GM18507 (cell line): ENCODE measurements around the gene MED8.

Experiments used
- DNase-seq: peaks from one replicate; pipeline ENCODE4 v3.0.0; 2011; ENCODE audit warnings: low read depth; ENCODE audit not compliant: insufficient read length; ENCODE audit errors: extremely low spot score
- FAIRE-seq: peaks from 2 replicates; lab custom pipeline; 2011; peaks lifted over from hg19 to GRCh38; lab: Jason Lieb, UNC

MED8 gene

DNA sequence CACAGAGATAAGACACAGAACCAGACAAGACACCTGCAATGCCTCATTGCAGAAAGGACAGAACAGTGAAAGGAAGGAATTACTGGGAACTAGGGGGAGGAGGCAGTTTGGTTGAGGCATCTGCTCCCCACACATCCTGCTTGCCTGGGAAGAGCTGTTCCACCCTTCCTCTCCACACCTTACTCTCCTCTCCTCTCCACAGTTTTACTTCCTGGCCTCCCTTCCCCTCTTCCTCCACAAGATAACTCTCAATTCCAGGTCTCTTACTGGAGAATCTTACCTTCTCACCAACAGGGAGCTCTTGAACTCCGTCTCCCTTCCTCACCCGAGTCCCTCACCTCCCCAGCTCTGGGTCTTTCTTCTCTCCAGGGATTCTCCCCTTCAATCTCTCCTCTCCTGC is 23.9 kb downstream of the MED8 start:
- FAIRE-seq (no peak), DNase-seq (no peak)

DNA sequence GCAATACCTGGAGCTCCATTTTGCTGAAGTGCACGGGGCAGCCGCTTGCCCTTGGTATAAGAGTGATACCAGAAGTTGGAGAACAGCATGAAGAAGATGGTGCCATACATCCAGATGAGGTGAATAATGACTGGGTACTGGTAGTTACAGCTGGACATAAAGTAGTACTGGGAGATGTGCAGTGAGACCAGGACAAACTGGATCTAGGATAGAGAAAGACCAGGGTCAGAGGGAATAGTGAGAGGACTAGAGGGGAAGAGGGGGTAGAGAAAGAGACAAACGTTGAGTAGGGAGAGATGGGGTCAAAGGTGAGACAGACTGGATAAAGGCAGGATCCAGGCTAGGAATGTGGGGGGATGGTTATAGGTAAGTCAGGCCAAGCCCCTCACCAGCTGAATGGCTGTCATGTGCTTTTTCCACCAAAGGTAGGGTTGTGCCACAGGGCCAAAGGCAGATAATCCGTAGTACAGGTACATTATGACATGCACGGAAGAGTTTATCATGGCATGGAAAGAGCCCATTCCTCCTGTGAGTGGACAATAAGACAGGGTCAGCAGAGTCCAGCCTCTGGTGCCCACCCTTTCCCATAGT is 25.6 kb downstream of the MED8 start:
- DNase-seq: no peak
- no peak for FAIRE-seq

DNA sequence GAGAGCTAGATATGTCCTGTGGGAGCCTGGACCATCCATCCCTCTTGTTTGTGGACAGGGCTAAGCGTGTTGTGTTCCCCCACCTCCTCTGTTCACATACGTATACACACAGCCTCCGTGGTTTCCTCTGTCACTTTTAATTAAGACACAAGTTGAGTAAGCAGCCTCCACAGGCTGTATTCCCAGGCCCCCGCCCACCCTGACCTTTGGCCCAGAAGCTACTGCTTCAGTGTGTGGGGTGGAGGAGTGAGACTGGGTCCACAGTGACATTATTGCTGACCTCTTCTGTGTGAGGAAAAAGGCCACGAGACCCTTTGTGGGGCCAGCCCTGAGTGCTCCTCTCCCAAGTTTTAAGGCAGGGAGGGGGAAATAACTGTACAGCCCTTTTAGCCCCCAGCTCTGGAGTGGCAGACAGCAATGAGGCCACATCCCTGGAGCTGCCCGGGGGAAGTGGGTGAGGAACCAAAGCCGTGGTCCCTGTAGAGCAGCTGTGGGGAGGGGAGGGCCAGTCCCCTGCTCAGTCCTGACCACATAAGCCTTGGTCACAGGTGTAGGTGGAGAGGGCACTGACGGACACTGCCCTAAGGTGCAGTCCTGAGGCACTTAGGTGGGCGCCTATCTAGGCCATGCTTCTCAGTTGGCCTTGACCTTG is 26.2 kb downstream of the MED8 start:
- DNase-seq: no peak
- FAIRE-seq: no peak

DNA sequence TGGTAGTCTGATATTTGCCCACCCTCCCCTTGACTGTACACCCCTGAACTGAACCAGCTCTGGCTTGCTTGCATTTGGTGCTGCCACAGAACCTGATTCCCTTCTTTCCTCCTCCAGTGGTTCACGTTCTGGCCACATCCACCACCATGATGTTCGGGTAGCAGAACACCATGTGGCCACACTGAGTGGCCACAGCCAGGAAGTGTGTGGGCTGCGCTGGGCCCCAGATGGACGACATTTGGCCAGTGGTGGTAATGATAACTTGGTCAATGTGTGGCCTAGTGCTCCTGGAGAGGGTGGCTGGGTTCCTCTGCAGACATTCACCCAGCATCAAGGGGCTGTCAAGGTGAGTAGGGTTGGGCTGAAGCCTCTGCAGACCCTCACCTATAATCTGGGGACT is 29.0 kb downstream of the MED8 start:
- FAIRE-seq: no peak

DNA sequence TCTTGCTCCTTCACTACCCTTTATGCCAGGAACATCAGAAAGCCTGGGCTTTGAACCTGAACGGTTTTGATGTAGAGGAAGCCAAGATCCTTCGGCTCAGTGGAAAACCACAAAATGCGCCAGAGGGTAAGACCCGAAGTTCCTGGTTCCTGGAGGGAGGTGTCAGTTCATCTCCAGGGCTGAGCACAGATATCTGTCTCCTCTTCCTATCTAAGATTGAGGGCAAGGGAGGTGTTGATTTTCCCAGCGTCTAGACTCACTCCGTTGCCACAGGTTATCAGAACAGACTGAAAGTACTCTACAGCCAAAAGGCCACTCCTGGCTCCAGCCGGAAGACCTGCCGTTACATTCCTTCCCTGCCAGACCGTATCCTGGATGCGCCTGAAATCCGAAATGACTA is 29.9 kb downstream of the MED8 start:
- DNase-seq (no peak), FAIRE-seq (no peak)

More for the DNA sequence above, 29.0 kb downstream of the MED8 start:
- DNase-seq: no peak

DNA sequence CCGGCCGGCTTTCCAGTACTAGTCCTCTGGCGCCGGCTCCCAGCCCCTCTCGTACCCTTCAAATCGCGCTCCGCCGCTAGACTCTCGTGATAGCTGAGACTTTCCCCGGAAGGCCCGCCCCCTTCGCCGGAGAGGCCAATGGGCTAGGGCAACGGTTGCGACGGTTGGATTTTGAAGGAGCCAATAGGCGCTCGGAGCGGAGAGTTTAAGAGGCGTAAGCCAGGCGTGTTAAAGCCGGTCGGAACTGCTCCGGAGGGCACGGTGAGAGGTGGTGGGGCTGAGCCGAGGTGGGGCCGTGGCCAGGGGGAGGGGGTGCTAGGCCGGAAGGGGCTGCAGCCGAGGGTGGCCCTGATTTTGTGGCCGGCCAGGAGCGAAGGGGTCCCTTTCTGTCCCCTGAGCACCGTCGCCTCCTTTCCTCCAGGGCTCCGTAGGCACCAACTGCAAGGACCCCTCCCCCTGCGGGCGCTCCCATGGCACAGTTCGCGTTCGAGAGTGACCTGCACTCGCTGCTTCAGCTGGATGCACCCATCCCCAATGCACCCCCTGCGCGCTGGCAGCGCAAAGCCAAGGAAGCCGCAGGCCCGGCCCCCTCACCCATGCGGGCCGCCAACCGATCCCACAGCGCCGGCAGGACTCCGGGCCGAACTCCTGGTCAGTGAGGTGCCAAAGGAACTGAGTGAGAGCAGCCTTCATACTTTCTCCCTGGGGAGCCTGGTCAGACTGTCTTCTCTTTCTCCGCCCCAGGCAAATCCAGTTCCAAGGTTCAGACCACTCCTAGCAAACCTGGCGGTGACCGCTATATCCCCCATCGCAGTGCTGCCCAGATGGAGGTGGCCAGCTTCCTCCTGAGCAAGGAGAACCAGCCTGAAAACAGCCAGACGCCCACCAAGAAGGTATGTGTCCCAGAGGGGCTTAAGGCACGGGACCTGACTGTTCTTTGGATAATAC is 30.6 kb downstream of the MED8 start, which contains the start of gene CDC20:
Gene CDC20 (plus strand): TSS at position 236 of the 948 bp plus-strand sequence. CDS start 235 bp downstream, at position 471.
- FAIRE-seq (peak; percentile 94), DNase-seq (peak; percentile 87)

DNA sequence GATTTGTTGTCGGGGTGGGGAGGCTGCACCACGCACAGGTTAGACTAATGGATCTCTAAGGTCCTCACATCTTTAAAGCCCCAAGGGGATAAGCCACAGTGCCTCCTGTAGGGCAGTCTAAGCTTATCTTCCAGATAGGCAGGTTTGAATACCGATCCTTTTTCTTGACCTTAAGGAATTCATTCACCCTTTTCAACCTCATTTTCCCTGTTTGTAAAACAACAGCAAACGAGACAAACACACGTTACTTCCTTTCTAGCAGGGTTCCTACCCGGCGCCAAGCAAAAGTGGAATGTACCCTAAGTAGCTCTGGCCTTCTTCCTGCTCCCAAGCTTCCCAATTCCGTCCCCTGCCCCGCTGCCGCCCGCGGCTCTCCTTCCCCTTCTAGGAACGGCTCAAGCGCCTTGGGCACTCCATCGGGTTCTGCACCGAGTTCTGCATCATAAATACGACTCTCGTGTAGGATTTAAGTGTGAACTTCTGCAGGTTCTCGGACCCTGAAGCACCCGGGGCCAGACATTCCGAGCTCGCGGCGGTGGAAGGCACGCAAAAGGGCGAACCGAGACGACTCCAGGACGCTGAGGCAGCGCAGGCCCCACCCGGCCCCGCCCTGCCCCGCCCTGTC is 31.4 kb downstream of the MED8 start:
- no peak for DNase-seq
- peak; percentile 60 for FAIRE-seq

DNA sequence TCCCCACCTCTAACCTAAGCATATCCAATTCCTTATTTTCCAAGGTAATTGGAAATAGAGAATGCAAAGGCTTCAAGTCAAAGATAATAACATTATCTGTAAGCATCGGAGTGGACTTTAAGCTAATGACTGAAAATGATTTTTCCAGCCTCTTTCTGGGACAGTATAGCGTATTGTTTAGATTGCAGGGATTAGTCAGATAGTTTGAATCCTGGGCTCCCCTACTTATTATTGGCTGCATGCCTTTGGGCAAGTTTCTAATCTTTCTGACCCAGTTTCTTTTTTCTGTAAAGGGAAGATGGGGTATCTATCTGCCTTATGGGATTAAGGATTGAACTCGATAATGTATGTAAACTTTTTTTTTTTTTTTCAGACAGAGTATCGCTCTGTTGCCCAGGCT is 32.3 kb downstream of the MED8 start:
- FAIRE-seq (no peak), DNase-seq (no peak)

DNA sequence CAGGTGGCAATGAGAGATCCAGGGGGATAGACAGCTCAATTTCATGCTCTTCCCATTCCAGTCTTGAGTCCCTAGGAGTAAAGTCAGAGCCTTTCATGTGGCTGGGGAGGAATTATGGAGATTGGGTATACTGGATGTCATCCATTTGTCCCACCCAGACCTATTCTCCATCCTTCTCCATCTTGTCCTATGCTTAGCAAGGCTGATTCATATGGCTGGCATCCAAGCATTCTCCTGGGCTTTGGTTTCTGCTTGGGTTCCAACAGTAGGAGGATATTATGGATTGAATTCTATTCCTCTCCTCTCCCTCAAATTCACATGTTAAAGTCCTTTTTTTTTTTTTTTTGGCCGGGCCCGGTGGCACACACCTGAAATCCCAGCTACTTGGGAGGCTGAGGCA is 34.7 kb downstream of the MED8 start:
- DNase-seq: no peak
- no peak for FAIRE-seq

DNA sequence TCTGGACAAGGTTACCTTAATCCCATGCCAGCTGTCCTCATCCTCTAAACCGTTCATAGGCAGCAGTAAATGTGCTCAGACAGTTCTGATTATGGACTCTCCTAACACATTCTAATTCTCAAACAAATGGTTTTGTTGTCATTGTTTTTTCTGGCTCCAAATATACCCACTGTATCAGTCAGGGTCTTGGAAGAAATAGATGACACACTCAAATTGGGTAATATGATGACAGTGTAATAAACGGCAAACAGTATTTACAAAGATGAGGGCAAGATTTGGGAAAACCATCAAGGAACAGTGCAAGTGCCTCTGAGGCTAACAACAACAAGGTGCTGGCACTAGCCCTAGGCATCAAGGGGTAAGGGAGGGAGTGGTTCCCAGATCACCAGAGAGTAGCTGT is 35.1 kb downstream of the MED8 start:
- FAIRE-seq (no peak), DNase-seq (no peak)

DNA sequence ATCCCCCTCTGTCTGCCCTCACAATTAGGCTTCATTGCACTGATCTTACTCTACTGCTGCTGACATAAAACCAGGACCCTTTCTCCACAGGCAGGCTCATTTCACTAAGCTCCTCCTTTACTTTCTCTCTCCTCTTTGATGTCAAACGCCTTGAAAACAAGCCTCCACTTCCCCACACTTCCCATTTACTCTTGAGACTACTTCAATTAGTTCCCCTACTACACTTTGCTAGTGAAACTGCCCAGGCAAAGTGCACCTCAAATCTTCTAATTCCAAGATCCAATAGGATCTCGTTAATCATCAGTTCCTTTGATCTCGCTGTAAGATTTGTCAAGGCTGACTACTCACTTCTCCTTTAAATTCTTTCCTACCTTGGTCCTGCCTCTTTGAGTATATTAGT is 36.7 kb downstream of the MED8 start:
- FAIRE-seq: no peak

DNA sequence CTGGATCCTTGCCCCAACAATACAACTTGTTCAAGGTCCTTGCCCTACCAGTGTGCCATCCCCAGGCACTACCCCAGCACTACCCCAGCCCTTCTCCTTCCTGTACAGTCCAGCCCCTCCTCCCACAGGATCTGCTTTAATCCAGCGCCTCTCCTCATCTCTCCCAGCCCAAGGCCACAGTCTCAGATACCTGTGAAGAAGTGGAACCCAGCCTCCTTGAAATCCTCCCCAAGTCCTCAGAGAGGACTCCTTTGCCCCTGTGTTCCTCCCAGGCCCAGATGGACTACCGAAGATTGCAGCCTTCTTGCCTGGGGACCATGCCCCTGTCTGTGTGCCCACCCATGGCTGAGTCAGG is 37.3 kb downstream of the MED8 start:
- FAIRE-seq (no peak), DNase-seq (no peak)

More for the DNA sequence above, 36.7 kb downstream of the MED8 start:
- DNase-seq: no peak

DNA sequence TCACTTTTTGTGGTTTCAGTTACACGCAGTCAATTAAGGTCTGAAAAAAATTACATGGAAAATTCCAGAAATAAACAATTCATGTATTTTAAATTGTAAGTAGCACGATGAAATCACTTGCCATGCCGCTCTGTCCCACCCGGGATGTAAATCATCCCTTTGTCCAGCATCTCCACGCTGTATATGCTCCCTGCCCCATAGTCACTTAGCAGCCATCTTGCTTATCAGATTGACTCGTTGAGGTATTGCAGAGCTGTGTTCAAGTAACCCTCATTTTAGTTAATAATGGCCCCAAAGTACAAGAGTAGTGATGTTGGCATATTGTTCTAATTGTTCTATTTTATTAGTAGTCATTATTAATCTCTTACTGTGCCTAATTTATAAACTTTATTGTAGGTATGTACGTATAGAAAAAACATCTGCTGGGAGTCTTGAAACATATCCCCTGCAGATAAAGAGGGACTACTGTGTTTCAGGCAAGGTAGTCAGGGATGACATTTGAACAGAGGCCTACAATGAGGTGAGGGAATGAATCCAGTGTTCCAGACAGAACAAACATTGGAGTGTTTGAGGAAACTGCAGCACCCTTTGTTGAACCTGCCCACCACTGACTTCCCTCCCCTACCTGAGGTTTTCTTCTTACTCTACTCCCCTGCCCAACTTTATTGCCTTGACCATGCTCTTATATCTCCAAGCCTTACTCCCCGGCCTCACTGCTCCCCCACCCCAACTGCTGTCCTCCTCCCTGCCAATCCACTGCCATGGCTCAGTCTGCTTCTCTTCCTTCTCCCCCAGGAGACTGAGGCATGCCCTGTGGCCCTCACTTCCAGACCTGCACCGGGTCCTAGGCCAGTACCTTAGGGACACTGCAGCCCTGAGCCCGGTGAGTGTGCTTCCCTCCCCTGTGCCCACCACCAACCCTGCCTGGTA is 37.9 kb downstream of the MED8 start:
- FAIRE-seq (no peak), DNase-seq (no peak)

DNA sequence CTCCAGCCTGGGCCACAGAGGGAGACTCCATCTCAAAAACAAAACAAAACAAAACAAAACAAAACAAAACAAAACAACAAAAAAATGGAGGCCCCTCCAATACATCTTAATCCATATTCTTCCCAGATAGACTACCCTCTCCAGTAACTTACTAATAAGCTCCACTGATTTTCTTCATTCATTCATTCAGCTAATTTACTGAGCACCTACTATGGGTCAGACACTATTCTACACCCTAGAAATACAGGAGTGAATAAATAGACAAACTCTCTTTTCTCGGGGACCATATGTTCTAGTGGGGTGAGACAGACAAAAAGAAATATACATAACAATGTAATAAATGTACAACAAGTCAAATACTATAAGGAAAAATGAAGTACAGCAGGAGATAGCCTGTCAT is 38.6 kb downstream of the MED8 start:
- DNase-seq (no peak), FAIRE-seq (no peak)

DNA sequence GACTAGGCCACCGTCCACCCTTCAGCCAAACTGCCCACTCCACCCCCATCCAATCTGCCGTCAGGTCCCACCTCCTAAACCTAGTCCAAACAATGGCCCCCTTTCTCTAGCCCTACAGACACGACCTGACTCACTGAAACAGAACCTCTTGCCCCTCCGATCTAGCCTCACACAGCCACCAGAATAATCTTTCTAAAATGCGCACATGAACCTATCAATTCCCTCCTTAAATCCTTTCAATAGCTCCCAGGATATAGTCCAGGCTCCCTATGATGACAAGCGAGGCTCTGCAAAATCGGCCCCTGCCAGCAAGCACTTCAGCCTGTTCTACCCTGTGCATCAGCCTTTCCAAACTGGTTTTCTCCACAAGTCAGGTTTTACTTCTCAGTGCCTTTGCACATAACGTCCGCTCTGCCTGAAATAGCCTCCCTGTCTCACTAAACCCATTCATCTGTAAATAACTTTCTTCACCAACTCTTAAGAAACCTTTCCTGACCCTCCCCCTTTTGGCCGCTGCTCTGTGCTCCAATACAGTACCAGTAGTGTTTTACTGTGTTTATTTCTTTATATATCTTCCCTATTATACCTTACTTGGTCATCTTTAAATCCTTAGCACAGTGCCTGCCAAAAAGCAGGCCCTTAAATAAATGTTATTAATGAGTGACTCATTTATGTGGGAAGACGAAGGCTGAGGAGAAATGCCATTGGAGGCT is 39.9 kb downstream of the MED8 start:
- FAIRE-seq (no peak), DNase-seq (no peak)

DNA sequence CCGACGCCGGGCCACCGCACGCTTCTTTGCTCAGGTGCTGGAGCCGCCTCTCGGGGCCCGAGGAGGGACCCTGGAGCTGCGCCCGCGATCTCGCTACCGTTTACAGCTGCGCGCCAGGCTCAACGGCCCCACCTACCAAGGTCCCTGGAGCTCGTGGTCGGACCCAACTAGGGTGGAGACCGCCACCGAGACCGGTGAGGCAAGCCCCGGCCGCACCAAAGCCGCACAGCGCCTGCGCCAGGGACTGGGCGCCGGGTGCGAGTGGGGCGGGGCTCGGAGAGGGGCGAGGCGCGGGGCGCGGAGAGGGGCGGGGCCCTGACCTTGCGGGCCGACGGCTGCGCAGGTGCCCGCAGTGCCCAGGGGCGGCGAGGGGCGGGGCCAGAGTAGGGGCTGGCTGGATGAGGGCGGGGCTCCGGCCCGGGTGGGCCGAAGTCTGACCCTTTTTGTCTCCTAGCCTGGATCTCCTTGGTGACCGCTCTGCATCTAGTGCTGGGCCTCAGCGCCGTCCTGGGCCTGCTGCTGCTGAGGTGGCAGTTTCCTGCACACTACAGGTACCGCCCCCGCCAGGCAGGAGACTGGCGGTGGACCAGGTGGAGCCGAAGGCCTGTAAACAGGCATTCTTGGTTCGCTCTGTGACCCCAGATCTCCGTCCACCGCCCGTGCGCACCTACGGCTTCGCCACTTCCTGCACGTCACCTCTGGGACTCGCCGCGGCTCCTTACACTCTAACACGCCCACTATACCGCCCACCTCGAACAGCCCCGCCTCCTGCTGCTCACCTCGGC is 40.6 kb downstream of the MED8 start:
- FAIRE-seq (peak; percentile 69), DNase-seq (peak; percentile 55)

DNA sequence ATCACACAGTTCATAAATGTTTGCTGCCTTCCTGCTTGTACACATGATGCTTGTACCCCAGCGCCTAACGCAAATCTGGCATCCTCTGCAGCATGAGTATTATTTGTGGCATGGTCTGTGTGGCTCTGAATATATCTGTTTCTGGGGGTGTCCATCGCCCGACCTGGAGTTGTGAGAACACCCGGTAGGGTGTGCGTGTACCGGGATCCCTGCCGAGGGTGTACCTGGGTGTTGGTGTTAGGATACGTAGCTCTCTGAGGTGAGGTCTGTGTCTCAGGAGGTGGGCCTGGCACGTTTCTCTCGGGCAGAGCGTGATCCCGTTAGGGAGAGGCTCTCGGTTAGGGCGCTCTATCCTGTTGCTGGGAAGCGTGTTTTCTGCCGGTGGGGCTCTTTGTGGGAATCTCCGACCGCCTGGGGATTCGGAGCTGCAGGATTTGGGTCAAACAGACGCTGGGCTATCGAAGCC is 41.2 kb downstream of the MED8 start:
- FAIRE-seq (no peak), DNase-seq (no peak)

DNA sequence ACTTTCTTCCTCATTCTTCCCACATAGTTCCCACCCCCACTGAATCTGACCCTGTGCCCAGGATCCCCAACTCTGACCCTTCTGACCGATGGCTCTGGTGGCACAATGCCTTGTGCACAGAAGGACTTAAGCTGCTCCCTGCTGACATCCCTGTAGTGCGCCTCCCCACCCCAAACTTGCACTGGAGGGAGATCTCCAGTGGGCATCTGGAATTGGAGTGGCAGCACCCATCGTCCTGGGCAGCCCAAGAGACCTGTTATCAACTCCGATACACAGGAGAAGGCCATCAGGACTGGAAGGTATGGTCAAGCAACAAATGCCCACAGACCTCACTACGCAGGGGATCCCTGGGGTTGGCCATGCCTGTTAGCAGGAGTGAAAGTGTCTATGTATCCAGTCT is 43.0 kb downstream of the MED8 start:
- DNase-seq: no peak
- FAIRE-seq: no peak
